Suprapubic skin (tissue), 4 donors: ENCODE data around the gene UBA1. TPM values are rescaled to one million over a fixed set of nuclear protein-coding genes. Genes with fewer than 3 reads are reported as not detected.

Experiments
- DNase-seq, 2 donors: peaks; one replicate each; pipeline ENCODE4 v3.0.0-alpha.2; 2019; ENCODE audit warnings: low spot score in 2 of 2
- H3K27ac ChIP-seq: fragments of 200-600 bp; sonication (generic); one replicate; pipeline ENCODE4 v1.5.1; 2019
- H3K27me3 ChIP-seq: fragments of 200-600 bp; sonication (generic); one replicate; pipeline ENCODE4 v1.5.1; 2019
- H3K36me3 ChIP-seq: fragments of 200-600 bp; sonication (generic); one replicate; pipeline ENCODE4 v1.5.1; 2019
- H3K4me1 ChIP-seq: fragments of 200-600 bp; sonication (generic); one replicate; pipeline ENCODE4 v1.5.1; 2019
- H3K4me3 ChIP-seq: fragments of 200-600 bp; sonication (generic); one replicate; pipeline ENCODE4 v1.5.1; 2019; ENCODE audit warnings: mild to moderate bottlenecking
- H3K9me3 ChIP-seq: fragments of 200-600 bp; sonication (generic); one replicate; pipeline ENCODE4 v1.5.1; 2019
- CTCF ChIP-seq, 2 donors: fragments of 200-600 bp in 1 of 2; fragments of 450-650 bp in 1 of 2; sonication (generic) in 1 of 2; IDR thresholded peaks; one replicate each; pipeline ENCODE4 v1.5.1; 2016 to 2019; ENCODE audit warnings: antibody characterized with exemption in 2 of 2, mild to moderate bottlenecking in 1 of 2, moderate library complexity in 1 of 2
- EP300 ChIP-seq: sonication (generic); formaldehyde crosslinking; IDR thresholded peaks from one replicate; pipeline ENCODE4 v1.6.1; 2017; ENCODE audit warnings: antibody characterized with exemption
- POLR2A ChIP-seq, 2 donors: fragments of 450-650 bp; IDR thresholded peaks; one replicate each; pipeline ENCODE4 v1.6.1; 2017; ENCODE audit warnings: antibody characterized with exemption in 2 of 2, mild to moderate bottlenecking in 2 of 2, moderate library complexity in 2 of 2
- POLR2AphosphoS5 ChIP-seq, 3 donors: sonication (generic); formaldehyde crosslinking; IDR thresholded peaks; one replicate each; pipeline ENCODE4 v1.6.1; 2017; ENCODE audit warnings: antibody characterized with exemption in 3 of 3
- WGBS: methylation state at CpG from one replicate; pipeline ENCODE4 v1.1.5; 2018; 5-methylcytosine and 5-hydroxymethylcytosine counted together
- total RNA-seq, 4 donors: library from RNA; depleted of rRNA; stranded (reverse); fragments of >200 nt; gene quantifications; one replicate each; pipeline ENCODE4 v1.1.0, GENCODE V29; 2016

UBA1 gene
- total RNA-seq, 4 donors from 2014 or later = 146 to 186 (median 157) TPM

GRCh38 chrX:47178337-47178736 is 15.3 kb upstream of the UBA1 start:
- peaks cover 75% of the 10 kb centered on the region for H3K36me3 ChIP-seq
- no peak overlapping the region for H3K4me3 ChIP-seq
- TF ChIP-seq EP300 = no peak
- TF ChIP-seq POLR2A (IDR thresholded peaks at IDR 0.05) = no peak
- no peak for TF ChIP-seq POLR2AphosphoS5 (IDR thresholded peaks at IDR 0.05)
- no peak for TF ChIP-seq CTCF (IDR thresholded peaks at IDR 0.05)
- peak in 1 of 2 donors; percentile 48 for DNase-seq
- no peak overlapping the region for H3K27ac ChIP-seq
- no peaks in the 10 kb centered on the region for H3K27me3 ChIP-seq
- WGBS = 86% methylated on average over 5 of the region's 5 CpGs
- no peaks in the 10 kb centered on the region for H3K9me3 ChIP-seq
- peaks cover 4% of the 10 kb centered on the region for H3K4me1 ChIP-seq

GRCh38 chrX:47179221-47179927 is 14.3 kb upstream of the UBA1 start:
- H3K27me3 ChIP-seq = no peaks in the 10 kb centered on the region
- 68% methylated on average over 5 of the region's 14 CpGs for WGBS
- DNase-seq = peak in 1 of 2 donors; percentile 63
- H3K36me3 ChIP-seq = peaks cover 70% of the 10 kb centered on the region
- H3K9me3 ChIP-seq = no peaks in the 10 kb centered on the region
- no peak overlapping the region for H3K4me3 ChIP-seq
- peaks cover 4% of the 10 kb centered on the region for H3K4me1 ChIP-seq
- peak overlapping the region; percentile 48 for H3K27ac ChIP-seq
- TF ChIP-seq EP300 = no peak
- no peak for TF ChIP-seq CTCF (IDR thresholded peaks at IDR 0.05)
- no peak for TF ChIP-seq POLR2A (IDR thresholded peaks at IDR 0.05)
- TF ChIP-seq POLR2AphosphoS5 (IDR thresholded peaks at IDR 0.05) = no peak

GRCh38 chrX:47179928-47180255 is 13.7 kb upstream of the UBA1 start:
- peaks cover 69% of the 10 kb centered on the region for H3K36me3 ChIP-seq
- H3K9me3 ChIP-seq = no peaks in the 10 kb centered on the region
- TF ChIP-seq EP300 (no peak), POLR2A (IDR thresholded peaks at IDR 0.05) (no peak)
- H3K27ac ChIP-seq = peak overlapping the region; percentile 34
- no peaks in the 10 kb centered on the region for H3K27me3 ChIP-seq
- DNase-seq = peak in 1 of 2 donors; percentile 56
- H3K4me3 ChIP-seq = no peak overlapping the region
- peaks cover 4% of the 10 kb centered on the region for H3K4me1 ChIP-seq
- no CpG with 5 or more reads among the region's 18 CpGs for whole genome bisulfite sequencing

- no peaks in the 10 kb centered on the region for H3K27me3 ChIP-seq
- DNase-seq = peak in 1 of 2 donors; percentile 20
- no peak overlapping the region for H3K27ac ChIP-seq
- TF ChIP-seq POLR2AphosphoS5 (IDR thresholded peaks at IDR 0.05) (no peak), POLR2A (IDR thresholded peaks at IDR 0.05) (no peak), CTCF (IDR thresholded peaks at IDR 0.05) (no peak), EP300 (no peak)
- 84% methylated on average over 8 of the region's 8 CpGs for whole genome bisulfite sequencing
- peaks cover 69% of the 10 kb centered on the region for H3K36me3 ChIP-seq
- peaks cover 4% of the 10 kb centered on the region for H3K4me1 ChIP-seq
- no peak overlapping the region for H3K4me3 ChIP-seq
- H3K9me3 ChIP-seq = no peaks in the 10 kb centered on the region
These were observed 13.3 kb upstream of the UBA1 start for GRCh38 chrX:47180346-47180745.

GRCh38 chrX:47181301-47181700 is 12.3 kb upstream of the UBA1 start:
- Histone ChIP-seq H3K27ac (no peak overlapping the region), H3K4me1 (peaks cover 4% of the 10 kb centered on the region), H3K4me3 (no peak overlapping the region), H3K27me3 (no peaks in the 10 kb centered on the region), H3K9me3 (no peaks in the 10 kb centered on the region), H3K36me3 (peaks cover 67% of the 10 kb centered on the region)
- TF ChIP-seq POLR2A (IDR thresholded peaks at IDR 0.05) = no peak
- no peak for TF ChIP-seq POLR2AphosphoS5 (IDR thresholded peaks at IDR 0.05)
- TF ChIP-seq EP300 = no peak
- TF ChIP-seq CTCF (IDR thresholded peaks at IDR 0.05) = no peak
- peak in 1 of 2 donors; percentile 49 for DNase-seq
- 100% methylated on average over 3 of the region's 10 CpGs for WGBS
